K562 (cell line): ENCODE measurements around the gene SYT6. TPM values are rescaled to one million over a fixed set of nuclear protein-coding genes. Genes with fewer than 3 reads are reported as not detected.

Experiments
- CREB5 ChIP-seq: fragments of 250-450 bp; sonication (Bioruptor Pico); IDR thresholded peaks from 2 replicates; pipeline ENCODE4 v1.5.0; 2020; ENCODE audit warnings: mild to moderate bottlenecking
- ETV5 ChIP-seq: sonication (generic); formaldehyde crosslinking; IDR thresholded peaks from 2 replicates; pipeline ENCODE4 v1.4.0; 2020; ENCODE audit warnings: low read depth, mild to moderate bottlenecking, missing genetic modification reagents
- HLTF ChIP-seq: fragments of 450-650 bp; IDR thresholded peaks from 2 replicates; pipeline ENCODE4 v1.6.1; 2016
- PATZ1 ChIP-seq: fragments of 250-450 bp; sonication (Bioruptor Pico); IDR thresholded peaks from 2 replicates; pipeline ENCODE4 v1.5.0; 2020; ENCODE audit warnings: mild to moderate bottlenecking, borderline replicate concordance
- PYGO2 ChIP-seq: fragments of 450-650 bp; IDR thresholded peaks from 2 replicates; pipeline ENCODE4 v1.6.1; 2016; ENCODE audit warnings: mild to moderate bottlenecking, missing genetic modification characterization, moderate library complexity, missing compliant biosample characterization
- STAT5A ChIP-seq: IDR thresholded peaks from 2 replicates; pipeline ENCODE4 v1.6.1; 2012; ENCODE audit warnings: low read length, inconsistent platforms, borderline replicate concordance
- polyA plus RNA-seq, 8 experiments: library from polyadenylated mRNA; depleted of rRNA in 4 of 8; stranded (reverse) in 5 of 8; unstranded in 3 of 8; fragments of >200 nt; fragmentation: Nextera tagmentation in 2 of 8; fragmentation: Illumina TruSeq in 1 of 8; extraction: Ambion mirVana in 2 of 8; extraction: Trizol in 1 of 8; gene quantifications; 2 replicates each; pipeline versions ENCODE4 v1.2.1 to v1.2.3, GENCODE V29; 2011 to 2014; ENCODE audit warnings: inconsistent platforms in 1 of 8, missing spikeins in 1 of 8
- total RNA-seq, 7 experiments: library from RNA; depleted of rRNA in 6 of 7; stranded (reverse); fragments of >200 nt in 6 of 7; fragmentation: Illumina TruSeq in 2 of 7; extraction: Trizol in 2 of 7; gene quantifications; 2 replicates each; pipeline versions ENCODE4 v1.2.1 to v1.2.3, GENCODE V29; 2011 to 2021; ENCODE audit warnings: low replicate concordance in 1 of 7
- TF ChIP-seq, protein P1 (sequence below): fragments of 250-450 bp; sonication (Bioruptor Pico); IDR thresholded peaks from 2 replicates; pipeline ENCODE4 v1.8.0; 2021; ENCODE audit warnings: moderate library complexity, mild to moderate bottlenecking, inconsistent platforms

SYT6 gene
- total and polyA plus RNA-seq, 9 of the 15 experiments (the other 6 are each of a cell fraction or from before 2014, with no cell fraction given): 0.06 TPM; not detected in 8

- TF ChIP-seq ETV5 (CRISPR knock-in tag) (no peak), STAT5A (no peak), PYGO2 (tag) (no peak), PATZ1 (no peak), CREB5 (CRISPR knock-in tag) (no peak), HLTF (no peak)
- TF ChIP-seq, protein P1, sequence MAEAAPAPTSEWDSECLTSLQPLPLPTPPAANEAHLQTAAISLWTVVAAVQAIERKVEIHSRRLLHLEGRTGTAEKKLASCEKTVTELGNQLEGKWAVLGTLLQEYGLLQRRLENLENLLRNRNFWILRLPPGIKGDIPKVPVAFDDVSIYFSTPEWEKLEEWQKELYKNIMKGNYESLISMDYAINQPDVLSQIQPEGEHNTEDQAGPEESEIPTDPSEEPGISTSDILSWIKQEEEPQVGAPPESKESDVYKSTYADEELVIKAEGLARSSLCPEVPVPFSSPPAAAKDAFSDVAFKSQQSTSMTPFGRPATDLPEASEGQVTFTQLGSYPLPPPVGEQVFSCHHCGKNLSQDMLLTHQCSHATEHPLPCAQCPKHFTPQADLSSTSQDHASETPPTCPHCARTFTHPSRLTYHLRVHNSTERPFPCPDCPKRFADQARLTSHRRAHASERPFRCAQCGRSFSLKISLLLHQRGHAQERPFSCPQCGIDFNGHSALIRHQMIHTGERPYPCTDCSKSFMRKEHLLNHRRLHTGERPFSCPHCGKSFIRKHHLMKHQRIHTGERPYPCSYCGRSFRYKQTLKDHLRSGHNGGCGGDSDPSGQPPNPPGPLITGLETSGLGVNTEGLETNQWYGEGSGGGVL: no peak
These were observed 27.2 kb downstream of the SYT6 start (continued) for GRCh38 chr1:114126261-114127095.
